Measurements from ENCODE around the gene GADD45A. TPM values are rescaled to one million over a fixed set of nuclear protein-coding genes. Genes with fewer than 3 reads are reported as not detected.

Gene GADD45A
- total and polyA plus RNA-seq, 12 donors: 5.3 to 26.9 (median 13.1) TPM

- Histone ChIP-seq H3K9me3 (replicated peaks in 1 of 3) (no peaks in the 10 kb centered on the region), H3K27ac (peak overlapping the region in 1 of 5 donors; percentile 19), H3K36me3 (replicated peaks in 1 of 2) (no peaks in the 10 kb centered on the region), H3K27me3 (no peaks in the 10 kb centered on the region), H3K4me1 (replicated peaks in 1 of 2) (peaks cover 5 to 35% of the 10 kb centered on the region in 2 donors), H3K4me3 (no peak overlapping the region)
- WGBS, 4 donors: 77 to 85% (median 81%) methylated on average over 3 of the region's 3 CpGs
- intact Hi-C loops (cut with DNase I): no loop called here
- DNase-seq: no peak
- TF ChIP-seq POLR2A (IDR thresholded peaks at IDR 0.05): no peak
- TF ChIP-seq CTCF (IDR thresholded peaks at IDR 0.05): no peak
These were observed 49.3 kb downstream of the GADD45A start for GRCh38 chr1:67734323-67734690.

GRCh38 chr1:67735206-67735605, 50.2 kb downstream of the GADD45A start:
- Histone ChIP-seq H3K9me3 (replicated peaks in 1 of 3) (no peaks in the 10 kb centered on the region), H3K4me3 (no peak overlapping the region), H3K4me1 (replicated peaks in 1 of 2) (peaks cover 5 to 35% of the 10 kb centered on the region in 2 donors), H3K27ac (peak overlapping the region in 1 of 5 donors; percentile 52), H3K36me3 (replicated peaks in 1 of 2) (no peaks in the 10 kb centered on the region), H3K27me3 (no peaks in the 10 kb centered on the region)
- no peak for DNase-seq
- WGBS, 4 donors: 68 to 73% (median 71%) methylated on average over 3 of the region's 3 CpGs
- TF ChIP-seq CTCF (IDR thresholded peaks at IDR 0.05) (no peak), POLR2A (IDR thresholded peaks at IDR 0.05) (no peak)
- intact Hi-C loops (cut with DNase I): no loop called here

- peak in 6 of 7 donors; percentile 42 to 78 (median 57) for DNase-seq
- Histone ChIP-seq H3K4me1 (replicated peaks in 1 of 2) (peaks cover 5 to 35% of the 10 kb centered on the region in 2 donors), H3K9me3 (replicated peaks in 1 of 3) (no peaks in the 10 kb centered on the region), H3K4me3 (no peak overlapping the region), H3K36me3 (replicated peaks in 1 of 2) (no peaks in the 10 kb centered on the region), H3K27me3 (no peaks in the 10 kb centered on the region), H3K27ac (peak overlapping the region in 2 of 5 donors; percentile 52 to 74)
- intact Hi-C loops (cut with DNase I): no loop called here
- TF ChIP-seq POLR2A (IDR thresholded peaks at IDR 0.05): no peak
- no peak for TF ChIP-seq CTCF (IDR thresholded peaks at IDR 0.05)
- WGBS, 4 donors: 21 to 58% (median 29%) methylated on average over 3 to 11 of the region's 11 CpGs
These were observed 51.0 kb downstream of the GADD45A start for GRCh38 chr1:67735806-67736627.

GRCh38 chr1:67736750-67737149, 51.7 kb downstream of the GADD45A start:
- Histone ChIP-seq H3K4me1 (replicated peaks in 1 of 2) (peaks cover 5 to 35% of the 10 kb centered on the region in 2 donors), H3K4me3 (no peak overlapping the region), H3K27ac (peak overlapping the region in 2 of 5 donors; percentile 52 to 74), H3K36me3 (replicated peaks in 1 of 2) (no peaks in the 10 kb centered on the region), H3K27me3 (no peaks in the 10 kb centered on the region), H3K9me3 (replicated peaks in 1 of 3) (no peaks in the 10 kb centered on the region)
- intact Hi-C loops (cut with DNase I): no loop called here
- no peak for DNase-seq
- TF ChIP-seq CTCF (IDR thresholded peaks at IDR 0.05): no peak
- no peak for TF ChIP-seq POLR2A (IDR thresholded peaks at IDR 0.05)
- 84 to 91% (median 87%) methylated on average over 3 of the region's 3 CpGs for WGBS, 4 donors
